ENCODE measurements around the gene RUNDC1. TPM values are rescaled to one million over a fixed set of nuclear protein-coding genes. Genes with fewer than 3 reads are reported as not detected.

The RUNDC1 gene
- total RNA-seq, 1 donor from 2014 or later: 10.3 TPM

DNA sequence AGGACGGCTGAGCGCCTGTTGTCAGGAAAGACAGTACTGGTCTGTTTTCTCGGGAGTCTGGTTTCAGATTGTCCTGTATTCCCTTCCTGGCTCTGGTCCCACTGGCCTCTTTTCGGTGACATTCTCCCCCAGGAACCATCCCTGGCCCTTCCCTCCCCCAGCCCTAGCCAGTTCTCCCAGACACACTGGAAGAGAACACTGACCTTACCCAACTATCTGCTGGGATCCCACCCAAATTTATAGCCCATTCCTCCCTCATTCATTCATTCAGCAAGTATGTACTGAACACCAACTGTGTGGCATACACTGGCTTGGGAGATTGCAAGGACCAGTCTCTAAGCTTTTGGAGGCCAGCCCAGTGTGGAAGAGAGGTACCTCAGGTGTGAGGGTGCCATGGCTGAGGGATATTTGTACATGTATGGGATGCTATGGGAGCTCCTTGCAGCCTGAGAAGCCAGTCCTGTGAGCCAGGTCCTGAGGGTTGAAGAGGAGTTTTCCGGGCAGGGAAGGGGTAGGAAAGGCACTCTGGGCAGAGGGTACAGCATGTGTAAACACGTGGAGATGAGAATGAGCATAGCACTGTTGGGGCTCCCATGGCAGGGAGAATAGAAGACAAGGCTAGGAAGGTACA, 49.9 kb downstream of the RUNDC1 start:
- TF ChIP-seq, protein P1, sequence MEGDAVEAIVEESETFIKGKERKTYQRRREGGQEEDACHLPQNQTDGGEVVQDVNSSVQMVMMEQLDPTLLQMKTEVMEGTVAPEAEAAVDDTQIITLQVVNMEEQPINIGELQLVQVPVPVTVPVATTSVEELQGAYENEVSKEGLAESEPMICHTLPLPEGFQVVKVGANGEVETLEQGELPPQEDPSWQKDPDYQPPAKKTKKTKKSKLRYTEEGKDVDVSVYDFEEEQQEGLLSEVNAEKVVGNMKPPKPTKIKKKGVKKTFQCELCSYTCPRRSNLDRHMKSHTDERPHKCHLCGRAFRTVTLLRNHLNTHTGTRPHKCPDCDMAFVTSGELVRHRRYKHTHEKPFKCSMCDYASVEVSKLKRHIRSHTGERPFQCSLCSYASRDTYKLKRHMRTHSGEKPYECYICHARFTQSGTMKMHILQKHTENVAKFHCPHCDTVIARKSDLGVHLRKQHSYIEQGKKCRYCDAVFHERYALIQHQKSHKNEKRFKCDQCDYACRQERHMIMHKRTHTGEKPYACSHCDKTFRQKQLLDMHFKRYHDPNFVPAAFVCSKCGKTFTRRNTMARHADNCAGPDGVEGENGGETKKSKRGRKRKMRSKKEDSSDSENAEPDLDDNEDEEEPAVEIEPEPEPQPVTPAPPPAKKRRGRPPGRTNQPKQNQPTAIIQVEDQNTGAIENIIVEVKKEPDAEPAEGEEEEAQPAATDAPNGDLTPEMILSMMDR (IDR thresholded peaks at IDR 0.05; ENCODE audit: insufficient read depth, low read length, severe bottlenecking): no peak
- FAIRE-seq (peak; percentile 60), DNase-seq (ENCODE audit: low read depth) (no peak)

DNA sequence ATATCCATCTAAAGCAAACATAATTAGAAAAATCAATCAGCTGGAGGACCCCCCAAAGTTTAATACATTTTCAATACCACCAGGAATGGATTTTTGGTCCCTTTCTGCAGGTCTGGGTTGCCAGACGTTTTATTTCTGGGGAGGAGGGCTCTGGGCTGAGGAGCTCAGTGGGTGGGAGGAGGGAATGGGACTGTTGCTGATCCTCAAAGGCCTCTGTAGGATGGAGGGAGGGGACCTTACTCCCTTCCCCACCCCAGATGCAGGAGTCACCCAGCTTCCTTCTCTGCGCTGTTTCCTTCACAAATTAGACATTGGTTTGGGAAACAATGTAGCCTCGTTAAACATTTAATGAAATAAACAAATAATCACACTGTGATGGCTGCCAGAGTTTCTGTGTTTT, 51.3 kb downstream of the RUNDC1 start:
- DNase-seq (ENCODE audit: low read depth) (no peak), FAIRE-seq (no peak)
- TF ChIP-seq, protein P1 (IDR thresholded peaks at IDR 0.05; ENCODE audit: insufficient read depth, low read length, severe bottlenecking): no peak
- H3K36me3 ChIP-seq (ENCODE audit: control insufficient read depth, insufficient read depth, low read length): no peaks in the 10 kb centered on the region
- H3K27me3 ChIP-seq (ENCODE audit: control insufficient read depth, insufficient read depth, low read length): no peaks in the 10 kb centered on the region
- no peak overlapping the region for H3K4me3 ChIP-seq (ENCODE audit: low read depth, low read length)

More for the DNA sequence above, 49.9 kb downstream of the RUNDC1 start:
- no peaks in the 10 kb centered on the region for H3K27me3 ChIP-seq (ENCODE audit: control insufficient read depth, insufficient read depth, low read length)
- H3K36me3 ChIP-seq (ENCODE audit: control insufficient read depth, insufficient read depth, low read length): no peaks in the 10 kb centered on the region
- no peak overlapping the region for H3K4me3 ChIP-seq (ENCODE audit: low read depth, low read length)

DNA sequence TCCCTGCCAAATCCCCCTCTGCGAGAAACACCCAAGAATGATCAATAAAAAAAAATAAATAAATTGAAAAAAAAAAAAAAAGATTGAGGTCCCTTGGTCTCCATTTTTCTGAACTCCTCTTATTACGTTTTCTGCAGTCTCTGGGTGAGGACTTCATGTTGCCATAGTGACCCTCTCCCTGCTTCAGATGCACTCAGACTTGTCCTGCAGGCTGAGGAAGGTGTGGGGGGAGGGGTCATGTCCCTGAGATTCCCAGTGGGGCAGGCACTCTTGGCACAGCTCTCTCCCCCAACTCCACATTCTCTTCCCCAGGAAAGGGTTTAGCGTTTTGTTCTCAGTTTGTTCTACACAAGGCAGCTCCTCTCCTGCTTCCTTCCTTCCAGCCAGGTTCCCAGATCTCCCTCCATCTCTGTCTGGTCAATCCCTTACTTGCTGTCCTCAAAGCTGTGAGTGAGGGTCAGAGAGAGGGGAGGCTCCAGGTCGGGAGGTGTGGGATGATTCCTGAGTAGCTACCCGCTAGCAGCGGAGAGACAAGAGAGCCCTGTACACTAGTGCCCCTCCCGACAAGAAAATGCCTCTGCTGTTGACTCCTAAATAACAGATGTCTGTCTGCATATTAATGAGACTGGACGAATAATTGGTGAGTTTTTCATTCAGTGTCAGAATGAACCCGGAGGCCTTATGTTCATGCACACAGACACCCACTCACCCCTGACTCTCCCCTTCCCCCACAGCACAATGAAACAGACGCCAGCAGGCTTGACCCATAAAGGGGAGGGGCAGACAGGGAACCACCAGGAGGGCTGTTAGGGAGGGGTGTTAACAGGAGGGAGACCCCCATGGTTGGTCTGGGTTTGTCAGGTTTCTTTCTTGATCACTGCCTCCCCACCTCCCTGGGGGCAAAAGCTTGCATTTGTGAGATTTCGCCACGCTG, 53.9 kb downstream of the RUNDC1 start:
- H3K36me3 ChIP-seq (ENCODE audit: control insufficient read depth, insufficient read depth, low read length): no peaks in the 10 kb centered on the region
- DNase-seq (ENCODE audit: low read depth) (no peak), FAIRE-seq (no peak)
- no peak overlapping the region for H3K4me3 ChIP-seq (ENCODE audit: low read depth, low read length)
- TF ChIP-seq, protein P1 (IDR thresholded peaks at IDR 0.05; ENCODE audit: insufficient read depth, low read length, severe bottlenecking): no peak
- no peaks in the 10 kb centered on the region for H3K27me3 ChIP-seq (ENCODE audit: control insufficient read depth, insufficient read depth, low read length)

DNA sequence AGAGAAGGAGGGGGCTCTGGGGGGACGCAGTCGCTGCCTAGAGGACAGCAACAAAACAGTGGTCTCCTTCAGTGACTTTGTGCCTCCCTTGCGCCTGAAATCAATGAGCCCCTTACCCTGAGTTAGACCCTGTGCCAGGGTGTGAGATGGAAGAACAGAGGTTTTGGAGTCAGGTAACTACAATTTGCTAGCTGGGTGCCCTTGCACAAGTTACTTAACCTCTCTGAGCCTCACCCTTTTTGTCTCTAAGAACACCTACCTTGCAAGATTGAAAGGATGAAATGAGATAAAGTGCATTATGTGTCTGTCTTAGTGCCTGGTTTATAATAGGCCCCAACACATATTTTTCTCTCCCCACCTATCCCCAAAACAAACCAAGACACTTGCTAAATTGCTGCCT, 54.5 kb downstream of the RUNDC1 start:
- DNase-seq (ENCODE audit: low read depth) (no peak), FAIRE-seq (no peak)
- TF ChIP-seq, protein P1 (IDR thresholded peaks at IDR 0.05; ENCODE audit: insufficient read depth, low read length, severe bottlenecking): no peak
- H3K36me3 ChIP-seq (ENCODE audit: control insufficient read depth, insufficient read depth, low read length): no peaks in the 10 kb centered on the region
- no peak overlapping the region for H3K4me3 ChIP-seq (ENCODE audit: low read depth, low read length)
- H3K27me3 ChIP-seq (ENCODE audit: control insufficient read depth, insufficient read depth, low read length): no peaks in the 10 kb centered on the region

DNA sequence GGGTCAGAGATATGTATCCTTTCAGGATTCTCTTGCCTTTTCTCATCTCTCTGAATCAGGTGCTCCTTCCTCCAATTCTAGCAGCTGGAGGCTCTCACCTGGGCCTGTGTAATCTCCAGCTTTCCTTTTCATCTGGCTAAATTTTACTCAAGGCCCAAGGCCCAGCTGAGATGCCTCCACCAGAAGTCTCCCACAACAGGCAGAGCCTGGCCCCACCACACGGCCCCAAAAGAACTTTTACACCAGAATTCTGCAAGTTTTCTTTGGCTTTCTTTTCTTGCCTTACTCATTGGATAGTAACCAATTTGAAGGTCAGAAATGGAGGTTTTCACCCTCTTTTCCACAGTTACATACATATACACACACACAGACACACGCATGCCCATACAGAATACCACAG, 59.3 kb downstream of the RUNDC1 start:
- FAIRE-seq: no peak
- H3K36me3 ChIP-seq (ENCODE audit: control insufficient read depth, insufficient read depth, low read length): no peaks in the 10 kb centered on the region
- TF ChIP-seq, protein P1 (IDR thresholded peaks at IDR 0.05; ENCODE audit: insufficient read depth, low read length, severe bottlenecking): no peak
- no peak for DNase-seq (ENCODE audit: low read depth)
- H3K27me3 ChIP-seq (ENCODE audit: control insufficient read depth, insufficient read depth, low read length): no peaks in the 10 kb centered on the region
- H3K4me3 ChIP-seq (ENCODE audit: low read depth, low read length): no peak overlapping the region
